ENCODE measurements around the gene KCND2.
"Not testable (repeated sequence)": the region's sequence is repeated elsewhere in the genome, so short reads cannot be mapped to it uniquely, and the experiment has no call there.

The KCND2 gene

GRCh38 chr7:120272701-120273475 is at the start of gene KCND2:
Gene KCND2, plus strand, starts transcription at chr7:120273175.
- no peak for DNase-seq (ENCODE audit: low spot score)

- no peak for DNase-seq (ENCODE audit: low spot score)
Observed at GRCh38 chr7:120226188-120226587, 46.8 kb upstream of the KCND2 start.

- DNase-seq (ENCODE audit: low spot score) = no peak
Observed at GRCh38 chr7:120227255-120227654, 45.7 kb upstream of the KCND2 start.

GRCh38 chr7:120229084-120229483 is 43.9 kb upstream of the KCND2 start:
- no peak for DNase-seq (ENCODE audit: low spot score)

GRCh38 chr7:120233338-120233737 is 39.6 kb upstream of the KCND2 start:
- no peak for DNase-seq (ENCODE audit: low spot score)

GRCh38 chr7:120240350-120240749 is 32.6 kb upstream of the KCND2 start:
- DNase-seq (ENCODE audit: low spot score) = not testable (repeated sequence)

- no peak for DNase-seq (ENCODE audit: low spot score)
Observed at GRCh38 chr7:120241973-120242372, 31.0 kb upstream of the KCND2 start.

- DNase-seq (ENCODE audit: low spot score) = no peak
Observed at GRCh38 chr7:120254845-120255244, 18.1 kb upstream of the KCND2 start.

- DNase-seq (ENCODE audit: low spot score) = no peak
Observed at GRCh38 chr7:120256344-120257070, 16.5 kb upstream of the KCND2 start.

- no peak for DNase-seq (ENCODE audit: low spot score)
Observed at GRCh38 chr7:120259386-120259785, 13.6 kb upstream of the KCND2 start.

- no peak for DNase-seq (ENCODE audit: low spot score)
Observed at GRCh38 chr7:120260111-120260510, 12.9 kb upstream of the KCND2 start.

GRCh38 chr7:120272261-120272660 is 714 bp upstream of the KCND2 start:
- DNase-seq (ENCODE audit: low spot score) = no peak

- DNase-seq (ENCODE audit: low spot score) = no peak
Observed at GRCh38 chr7:120273476-120273975, 551 bp downstream of the KCND2 start.

GRCh38 chr7:120274482-120274881 is 1.5 kb downstream of the KCND2 start:
- DNase-seq (ENCODE audit: low spot score) = no peak

- DNase-seq (ENCODE audit: low spot score) = no peak
Observed at GRCh38 chr7:120274899-120275298, 1.9 kb downstream of the KCND2 start.

GRCh38 chr7:120276720-120277119 is 3.7 kb downstream of the KCND2 start:
- DNase-seq (ENCODE audit: low spot score) = no peak

- DNase-seq (ENCODE audit: low spot score) = no peak
Observed at GRCh38 chr7:120278773-120279172, 5.8 kb downstream of the KCND2 start.

GRCh38 chr7:120280743-120281142 is 7.8 kb downstream of the KCND2 start:
- DNase-seq (ENCODE audit: low spot score) = no peak

GRCh38 chr7:120293027-120293426 is 20.1 kb downstream of the KCND2 start:
- DNase-seq (ENCODE audit: low spot score) = no peak

- DNase-seq (ENCODE audit: low spot score) = no peak
Observed at GRCh38 chr7:120302190-120302589, 29.2 kb downstream of the KCND2 start.

- DNase-seq (ENCODE audit: low spot score) = no peak
Observed at GRCh38 chr7:120303105-120303504, 30.1 kb downstream of the KCND2 start.

GRCh38 chr7:120304674-120305073 is 31.7 kb downstream of the KCND2 start:
- DNase-seq (ENCODE audit: low spot score) = no peak

GRCh38 chr7:120307991-120308545 is 35.1 kb downstream of the KCND2 start:
- no peak for DNase-seq (ENCODE audit: low spot score)
